GM21360 (cell line): ENCODE data around the gene RAD21L1.

Source experiments
- ATAC-seq: cut with Tn5 transposase; IDR thresholded peaks from one replicate; pipeline ENCODE4 v1.9.1; 2021; ENCODE audit warnings: mild to moderate bottlenecking, moderate library complexity; ENCODE audit not compliant: unreplicated experiment

RAD21L1 gene

DNA sequence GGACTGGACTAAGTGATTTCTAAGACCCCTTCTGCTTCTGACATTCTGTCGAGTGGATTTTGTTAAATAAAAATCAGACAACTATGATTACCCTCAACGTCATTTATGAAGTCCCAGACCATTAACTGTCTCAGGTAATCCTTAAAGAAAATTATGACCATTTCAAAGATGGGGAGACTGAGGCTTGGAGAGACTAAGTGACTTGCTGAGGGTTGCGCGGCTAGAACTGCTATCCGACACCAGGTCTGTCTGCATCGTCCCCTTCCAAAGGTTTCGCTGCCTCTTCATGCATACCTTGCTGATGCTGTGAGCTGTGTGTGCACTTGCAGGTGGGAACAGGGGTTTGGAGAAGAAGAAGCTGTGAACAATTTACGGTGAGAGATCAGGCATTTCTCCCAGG, 43.4 kb downstream of the RAD21L1 start:
- no peak for ATAC-seq

DNA sequence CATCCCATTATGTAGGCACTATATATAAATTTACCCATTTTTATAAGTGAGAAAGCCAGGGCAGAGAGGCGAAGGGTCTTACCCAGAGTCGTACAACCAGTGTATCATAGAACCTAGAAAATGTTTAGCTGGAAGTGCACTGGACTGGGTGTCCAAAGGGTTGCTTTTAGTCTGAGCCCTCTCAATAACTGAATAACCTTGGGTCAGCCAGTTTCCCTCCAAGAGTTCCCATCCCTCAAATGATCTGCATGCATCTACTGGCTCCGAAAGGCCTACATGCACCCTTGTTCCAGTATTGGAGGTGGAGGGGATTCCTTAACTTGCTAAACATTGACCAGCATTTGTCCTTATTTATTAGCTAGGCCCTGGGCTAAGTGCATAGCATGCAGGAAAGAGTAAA, 44.0 kb downstream of the RAD21L1 start:
- ATAC-seq: no peak

DNA sequence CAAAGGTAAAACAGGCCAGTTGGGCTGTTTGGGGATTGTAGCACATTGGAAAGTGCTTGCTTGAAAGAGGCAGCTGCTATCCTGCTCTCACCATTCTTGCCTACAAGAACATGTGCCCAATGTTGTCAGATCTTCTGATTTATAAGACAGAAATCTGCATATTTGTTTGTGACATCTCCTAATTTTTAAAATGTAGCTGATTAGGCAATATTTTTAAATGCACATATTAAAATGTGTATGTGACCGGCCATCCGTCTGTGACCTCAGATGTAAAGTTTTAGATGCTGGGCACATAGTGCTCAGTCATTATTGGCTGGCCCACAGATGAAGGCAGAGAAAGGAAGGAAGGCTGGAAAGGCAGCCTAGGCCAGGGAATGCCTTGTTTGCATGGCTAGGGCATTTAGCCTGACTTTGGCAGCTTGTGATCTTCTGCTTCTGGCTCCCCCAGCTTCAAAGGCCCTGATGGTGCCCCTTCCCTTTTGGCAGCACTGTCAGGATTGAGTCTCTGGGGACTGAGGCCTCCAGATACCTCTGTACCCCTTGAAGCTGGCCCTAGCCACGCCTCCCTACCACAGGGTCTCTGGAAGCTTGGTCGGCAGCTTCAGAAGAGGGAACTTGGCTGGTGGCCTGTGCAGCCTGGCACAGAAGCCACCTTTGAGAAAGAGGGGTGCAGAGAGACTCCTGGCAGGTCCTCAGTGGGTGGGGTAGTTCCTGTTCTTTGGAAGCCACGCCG, 46.7 kb downstream of the RAD21L1 start:
- ATAC-seq: no peak

DNA sequence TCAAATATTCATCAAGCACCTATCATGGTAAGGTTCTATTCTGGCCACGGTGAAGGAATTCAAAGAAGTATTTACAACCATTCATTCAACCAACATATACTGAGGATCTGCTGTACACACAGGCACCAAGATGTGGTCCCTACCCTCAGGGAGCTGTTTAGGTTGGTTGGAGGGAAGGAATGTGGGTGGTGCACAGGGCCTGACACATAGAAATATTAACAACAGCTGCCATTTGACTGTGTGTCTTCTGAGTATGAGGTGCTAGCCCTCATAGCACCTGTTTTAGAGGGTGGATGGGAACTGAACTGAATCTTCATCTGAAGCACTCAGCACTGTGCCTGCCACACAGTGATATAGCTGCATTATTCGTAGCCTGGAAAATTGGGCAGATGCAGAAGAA, 47.5 kb downstream of the RAD21L1 start:
- ATAC-seq: no peak

DNA sequence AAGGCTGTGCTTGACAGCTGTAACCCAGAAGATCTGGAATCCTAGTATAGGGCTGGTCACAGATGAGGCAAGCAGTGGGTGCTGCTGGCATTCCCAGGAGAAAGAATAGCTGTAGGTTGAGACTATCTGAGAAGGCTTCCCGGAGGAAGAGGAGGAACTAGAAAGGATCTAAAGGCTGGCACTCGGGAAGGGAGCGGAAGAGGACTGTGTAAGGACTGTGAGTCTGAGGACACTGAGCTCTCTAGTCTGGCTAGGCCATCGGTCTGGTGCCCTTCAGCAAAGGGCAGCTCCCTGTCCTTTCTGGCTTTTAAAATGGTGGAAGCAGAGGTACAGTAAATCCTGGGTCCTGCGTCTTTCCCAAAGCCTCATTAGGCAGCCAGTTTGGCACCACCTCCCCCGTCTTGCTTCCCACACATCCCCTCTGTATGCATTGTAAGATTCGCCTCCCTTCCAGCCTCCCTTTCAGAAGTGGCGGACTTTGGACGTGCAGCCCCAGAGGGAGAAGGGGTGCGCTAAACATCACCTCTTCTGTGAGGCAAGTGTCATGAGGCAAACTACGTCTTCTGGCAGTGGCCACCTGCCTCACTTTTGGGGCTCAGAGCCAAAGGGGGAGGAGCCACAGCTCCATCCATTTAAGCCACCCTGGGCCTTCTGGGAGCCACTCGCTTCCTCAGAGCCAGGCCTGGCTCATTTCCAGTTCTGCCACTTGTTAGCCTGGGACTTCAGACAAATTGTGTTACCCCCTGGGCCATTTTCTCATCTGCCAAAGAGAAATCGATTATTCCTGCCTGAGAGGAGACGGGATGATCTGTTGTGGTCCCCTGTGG, 48.9 kb downstream of the RAD21L1 start:
- no peak for ATAC-seq

DNA sequence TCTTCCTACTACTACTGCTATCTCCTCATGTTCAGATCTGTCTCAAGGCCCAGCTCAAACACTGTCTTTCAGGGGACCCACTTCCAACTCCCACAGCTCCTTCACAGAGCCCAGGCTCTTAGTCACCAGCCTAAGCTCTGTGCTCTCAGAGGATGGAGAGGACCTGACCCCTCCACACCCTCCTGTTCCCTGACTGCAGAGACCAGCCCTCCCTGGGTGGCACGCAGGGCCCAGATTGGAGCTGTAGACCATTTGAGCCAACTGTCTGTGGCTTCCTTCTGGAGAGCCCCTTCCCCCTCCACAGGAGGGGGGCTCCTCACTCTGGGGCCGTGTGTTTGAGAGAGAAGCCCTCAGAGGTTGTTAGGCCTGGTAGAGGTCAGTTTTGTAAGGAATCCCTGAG, 50.1 kb downstream of the RAD21L1 start:
- no peak for ATAC-seq

DNA sequence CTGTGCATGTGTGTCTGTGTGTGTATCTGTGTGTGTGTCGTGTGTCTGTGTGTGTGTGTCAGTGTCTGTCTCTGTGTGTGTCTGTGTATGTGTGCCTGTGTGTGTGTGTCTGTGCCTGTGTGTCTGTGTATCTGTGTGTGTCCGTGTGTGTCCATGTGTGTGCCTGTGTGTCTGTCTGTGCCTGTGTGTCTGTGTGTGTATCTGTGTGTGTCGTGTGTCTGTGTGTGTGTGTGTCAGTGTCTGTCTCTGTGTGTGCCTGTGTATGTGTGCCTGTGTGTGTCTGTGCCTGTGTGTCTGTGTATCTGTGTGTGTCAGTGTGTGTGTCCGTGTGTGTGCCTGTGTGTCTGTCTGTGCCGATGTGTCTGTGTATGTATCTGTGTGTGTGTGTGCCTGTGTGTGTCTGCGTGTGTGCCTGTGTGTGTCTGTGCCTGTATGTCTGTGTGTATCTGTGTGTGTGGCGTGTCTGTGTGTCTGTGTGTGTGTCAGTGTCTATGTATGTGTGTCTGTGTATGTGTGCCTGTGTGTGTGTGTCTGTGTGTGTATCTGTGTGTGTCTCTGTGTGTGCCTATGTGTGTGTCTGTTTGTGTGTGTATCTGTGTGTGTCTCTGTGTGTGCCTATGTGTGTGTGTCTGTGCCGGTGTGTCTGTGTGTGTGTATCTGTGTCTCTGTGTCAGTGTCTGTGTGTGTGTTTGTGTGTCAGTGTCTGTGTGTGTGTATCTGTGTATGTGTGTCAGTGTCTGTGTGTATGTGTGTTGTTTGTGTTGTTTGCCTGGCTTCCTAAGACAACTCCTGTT, 51.9 kb downstream of the RAD21L1 start:
- ATAC-seq: no peak

DNA sequence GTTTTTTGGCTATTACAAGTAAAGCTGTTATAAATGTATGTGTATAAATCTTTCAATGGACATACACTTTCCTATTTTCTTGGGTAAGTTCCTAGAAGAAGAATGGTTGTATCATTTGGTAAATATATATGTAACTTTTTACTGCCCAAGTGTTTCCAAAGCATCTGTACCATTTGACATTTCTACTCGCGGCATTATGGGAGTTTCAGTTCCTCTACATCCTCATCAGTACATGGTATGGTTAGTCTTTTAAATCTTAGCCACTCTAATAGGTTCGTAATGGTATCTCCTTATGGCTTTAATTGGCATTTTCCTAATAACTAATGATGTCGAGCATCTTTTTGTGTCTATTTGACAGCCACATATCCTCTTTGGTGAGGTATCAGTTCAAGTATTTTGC, 53.1 kb downstream of the RAD21L1 start:
- ATAC-seq: no peak

DNA sequence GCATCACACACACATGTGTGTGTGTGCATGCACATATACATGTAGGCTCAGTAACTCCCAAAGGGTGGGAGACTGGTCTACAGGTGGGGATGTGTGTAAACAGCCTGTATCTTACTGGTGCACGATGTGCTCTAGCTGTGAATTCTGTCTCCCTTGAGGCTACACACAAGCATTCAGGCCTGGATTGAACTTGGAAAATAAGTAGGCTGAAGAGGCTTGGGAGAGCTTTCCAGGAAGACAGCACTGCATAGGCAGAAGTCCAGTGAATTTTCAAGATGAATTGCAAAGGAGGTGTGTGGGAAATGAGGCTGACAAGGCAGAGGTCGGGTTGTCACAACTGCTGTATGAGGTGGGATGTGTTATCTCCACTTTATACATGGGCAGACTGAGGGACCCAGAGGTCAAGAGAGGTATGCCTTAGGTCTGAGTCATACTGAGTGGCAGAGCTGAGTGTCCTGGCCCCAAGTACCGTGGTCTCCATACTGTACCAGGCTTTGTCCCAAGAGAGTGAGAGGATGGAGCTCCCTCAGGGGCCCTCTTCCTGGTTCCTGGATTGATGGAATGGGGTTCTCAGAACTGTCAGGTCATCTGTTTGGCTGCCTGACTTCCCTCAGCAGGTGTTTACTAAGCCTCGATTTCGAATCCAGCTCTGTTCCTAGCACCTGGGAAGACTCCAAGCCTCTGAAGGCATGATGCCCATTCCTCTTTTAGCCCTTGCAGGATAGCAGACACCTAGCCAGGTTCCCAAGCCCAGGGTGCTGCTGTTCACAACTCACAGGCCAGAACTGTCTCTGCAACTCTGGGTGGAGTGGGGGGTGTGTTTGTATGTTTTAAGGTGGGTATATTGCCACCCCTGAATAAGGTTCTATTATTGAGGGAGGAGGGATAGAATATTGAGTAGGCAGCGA, 54.6 kb downstream of the RAD21L1 start:
- ATAC-seq: no peak

DNA sequence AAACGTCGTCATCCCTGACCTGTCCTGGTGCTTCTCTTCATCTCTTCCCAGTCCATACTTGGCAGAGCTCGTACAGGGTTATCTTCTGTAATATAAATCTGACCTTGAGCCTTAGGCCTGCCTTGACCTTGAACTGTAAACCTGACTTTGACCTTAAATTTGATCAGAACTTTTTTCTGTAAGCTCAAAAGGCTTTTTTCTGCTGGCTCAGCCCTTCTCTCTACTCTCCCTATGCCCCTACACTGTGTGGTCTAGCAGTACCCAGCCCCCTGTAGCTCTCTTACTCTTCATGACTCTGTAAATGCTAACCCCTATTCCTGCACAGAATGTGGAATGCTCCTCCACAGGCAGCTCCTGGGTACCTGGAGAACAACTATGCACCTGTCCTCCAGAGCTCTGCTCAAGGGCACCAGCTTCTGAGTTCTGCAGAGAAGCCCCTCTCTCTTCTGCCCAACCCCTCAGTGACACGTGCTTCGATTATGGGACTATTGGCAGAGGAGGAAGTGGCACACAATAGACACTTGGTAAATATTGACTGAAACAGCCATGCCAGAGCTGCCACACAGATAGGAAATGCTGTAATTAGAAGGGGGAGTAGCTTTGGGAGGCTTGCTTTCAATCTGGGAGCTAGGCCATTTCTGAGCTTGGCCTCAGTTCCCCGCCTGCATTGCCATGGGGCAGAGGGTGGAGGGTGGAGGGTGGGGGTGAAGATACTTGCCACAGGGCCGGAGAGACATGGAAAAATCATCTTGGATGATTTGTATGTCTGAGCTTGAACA, 55.6 kb downstream of the RAD21L1 start:
- ATAC-seq: no peak

DNA sequence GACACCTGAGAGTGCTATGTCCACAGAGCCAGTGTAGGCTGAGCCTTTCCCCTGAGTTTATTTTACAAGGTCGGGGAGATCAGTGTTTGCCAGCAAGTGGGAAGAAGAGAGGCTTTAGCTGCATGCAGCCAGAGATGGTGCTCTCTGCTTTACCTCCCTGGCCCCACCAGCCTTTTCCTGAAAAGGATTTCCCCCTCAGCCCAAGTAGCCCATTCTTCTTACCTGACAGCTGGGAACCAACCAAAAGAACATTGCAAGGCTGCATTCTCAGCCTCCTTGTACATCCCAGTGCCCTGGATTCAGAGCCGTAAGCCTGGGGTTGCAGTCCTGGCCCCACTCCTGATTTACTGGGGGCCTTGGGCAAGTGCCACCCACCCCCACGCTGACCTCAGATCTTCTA, 57.1 kb downstream of the RAD21L1 start:
- no peak for ATAC-seq

DNA sequence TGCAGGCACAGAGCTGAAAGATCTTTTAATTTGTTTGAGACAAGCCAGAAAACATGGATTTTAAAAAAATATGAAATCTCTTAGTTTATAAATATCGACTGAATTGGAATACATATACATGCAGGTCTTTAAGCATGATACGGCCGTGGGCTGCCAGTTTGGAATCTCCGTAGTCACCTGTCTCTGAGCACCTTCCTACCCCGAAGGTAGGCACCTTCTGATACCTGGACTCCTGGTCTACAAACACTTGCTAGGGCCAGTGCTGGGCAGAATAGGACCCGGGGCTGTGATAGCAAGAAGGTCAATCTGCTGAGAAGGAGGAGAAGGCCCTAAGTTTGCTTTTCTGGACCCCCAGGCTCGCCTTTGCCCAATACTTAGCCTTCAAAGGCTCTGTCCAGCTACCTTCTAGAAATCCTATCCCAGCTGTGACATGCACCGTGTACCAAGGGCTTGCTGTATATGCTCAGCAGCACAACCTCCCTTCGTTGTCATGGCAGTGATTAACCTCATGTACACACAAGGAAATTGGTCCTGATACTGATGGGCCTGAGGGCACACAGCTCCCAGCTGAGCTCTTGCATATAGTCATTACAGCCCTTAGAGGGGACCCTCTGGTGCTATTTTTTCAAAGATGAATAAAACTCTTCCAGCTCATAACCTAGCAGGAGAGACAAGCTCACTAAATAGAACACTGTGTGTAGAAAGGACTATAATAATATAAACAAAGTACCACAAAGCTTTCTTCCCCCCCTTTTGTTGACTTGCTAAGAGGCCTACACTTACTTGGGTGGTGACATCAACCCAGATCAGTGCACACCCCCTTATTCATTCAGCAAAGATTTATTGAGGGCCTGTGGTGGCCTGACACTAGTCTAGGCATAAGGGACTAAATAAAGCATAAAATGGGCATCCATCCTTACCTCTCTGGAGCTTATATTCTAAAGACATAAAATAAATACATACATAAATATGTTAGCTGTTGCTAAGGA, 58.0 kb downstream of the RAD21L1 start:
- ATAC-seq: no peak

DNA sequence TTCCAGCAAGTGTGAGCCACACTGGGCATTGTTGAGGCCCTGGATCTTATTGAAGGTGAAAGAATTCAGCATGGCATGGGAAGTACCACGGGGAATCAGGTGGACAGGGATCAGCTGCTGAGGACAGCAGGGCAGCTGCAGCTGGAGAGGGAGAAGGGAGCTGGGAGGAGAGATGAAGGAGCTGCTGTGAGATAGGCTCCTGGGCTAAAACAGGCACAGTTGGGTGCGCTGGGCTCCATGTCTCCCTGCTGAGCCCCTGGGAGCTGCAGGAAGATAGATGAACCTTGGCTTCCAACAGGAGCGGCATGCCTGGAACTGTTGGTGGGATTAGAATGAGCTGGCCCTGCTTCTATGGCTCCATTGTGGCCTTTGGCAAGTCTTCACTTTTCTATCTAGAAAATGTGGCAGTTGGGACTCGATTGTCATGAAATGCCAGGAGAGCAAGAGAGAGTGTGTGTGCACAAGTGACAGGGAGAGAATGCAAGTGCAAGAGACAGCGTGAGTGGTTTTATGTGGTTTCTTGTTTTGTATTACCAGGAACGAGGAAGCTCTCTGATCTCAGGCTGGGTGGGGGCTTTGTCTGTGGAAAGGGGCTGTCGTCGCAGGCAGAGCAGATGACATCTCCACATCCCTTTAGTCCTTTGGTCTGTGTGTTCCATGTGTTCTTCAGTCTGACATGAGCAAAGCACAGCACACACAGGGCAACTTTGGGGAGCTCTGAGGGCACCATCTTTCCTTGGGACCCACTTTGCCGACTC, 60.6 kb downstream of the RAD21L1 start:
- no peak for ATAC-seq

DNA sequence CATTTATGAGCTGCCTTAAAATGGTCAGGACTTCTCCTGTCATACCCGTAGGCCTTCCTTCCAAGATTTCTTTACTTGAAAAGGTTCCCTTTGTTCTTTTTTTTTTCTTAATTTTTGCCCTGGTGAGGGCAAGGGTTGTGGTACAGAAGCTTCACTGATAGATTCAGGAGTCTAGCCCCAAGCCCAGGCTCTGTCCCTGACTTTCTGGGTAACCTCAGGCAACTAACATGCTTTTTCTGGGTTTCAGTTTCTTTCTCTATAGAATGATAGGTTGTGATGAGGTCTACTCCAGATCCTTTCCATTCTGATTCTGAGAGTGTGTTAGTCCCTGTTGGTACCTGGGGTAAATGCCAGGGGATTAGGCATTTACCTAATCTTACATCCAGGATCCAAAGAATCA, 61.5 kb downstream of the RAD21L1 start:
- ATAC-seq: no peak

DNA sequence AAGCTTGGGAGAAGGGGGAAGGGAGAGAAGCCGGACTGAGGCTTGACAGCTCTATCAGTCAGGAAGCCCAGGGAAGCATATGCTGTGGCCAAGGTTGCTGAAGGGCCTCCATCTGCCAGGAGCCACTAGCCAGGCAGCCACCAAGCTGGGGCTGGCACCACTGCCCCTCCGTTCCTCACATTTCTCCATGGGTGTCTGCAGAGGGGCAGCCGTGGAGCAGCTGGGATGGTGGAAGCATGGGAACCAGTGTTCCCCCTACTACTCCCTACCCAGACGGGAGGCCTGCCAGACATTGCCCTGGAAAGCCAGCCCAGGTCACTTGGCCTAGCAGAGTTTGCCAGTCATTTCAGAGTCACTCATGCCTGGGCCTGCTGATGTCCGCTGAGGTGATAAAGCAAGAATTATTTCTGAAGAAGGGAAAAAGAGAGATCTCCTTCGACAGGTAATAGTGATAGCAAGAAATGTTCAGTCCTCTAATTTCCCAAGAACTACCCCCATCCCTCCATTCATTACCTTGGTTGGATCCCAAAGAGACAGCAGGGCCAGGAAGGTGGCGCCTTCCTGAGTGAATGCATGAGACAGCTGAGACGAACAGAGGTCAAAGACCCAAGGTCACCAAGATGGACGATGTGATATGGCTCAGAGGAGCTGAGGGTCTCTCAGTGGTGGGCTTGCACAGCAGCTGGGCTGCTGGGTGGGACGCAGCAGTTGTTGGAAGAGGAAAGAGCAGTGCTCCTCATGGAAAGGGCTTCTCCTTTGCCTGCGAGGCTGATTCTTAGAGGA, 62.1 kb downstream of the RAD21L1 start:
- ATAC-seq: no peak

DNA sequence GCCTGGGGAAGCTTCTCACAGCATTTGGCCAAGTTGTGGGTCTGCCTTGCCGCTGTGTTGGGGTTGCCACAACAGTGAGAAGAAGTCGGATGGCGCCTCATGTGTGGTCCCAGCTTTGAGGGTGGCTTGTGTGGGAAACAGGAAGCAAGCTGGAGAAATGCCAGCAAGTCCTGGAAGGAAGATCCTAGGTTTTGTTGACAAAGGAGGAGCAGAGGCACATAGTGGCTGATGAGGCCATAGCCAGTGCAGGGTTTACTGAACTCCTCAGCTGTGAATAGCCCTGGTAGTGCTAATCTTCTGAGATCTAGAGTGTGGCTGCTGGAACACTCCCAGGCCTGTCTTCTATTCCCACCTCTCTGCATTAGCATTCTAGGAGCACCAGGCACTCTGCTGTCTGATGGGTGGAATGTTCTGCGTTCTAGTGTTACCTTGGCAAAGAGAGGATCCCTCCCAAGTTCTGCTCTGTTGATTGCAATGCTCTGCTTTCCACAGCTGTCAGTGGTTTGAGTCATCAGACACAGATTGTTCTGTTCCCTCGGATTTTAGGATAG, 65.4 kb downstream of the RAD21L1 start:
- no peak for ATAC-seq

DNA sequence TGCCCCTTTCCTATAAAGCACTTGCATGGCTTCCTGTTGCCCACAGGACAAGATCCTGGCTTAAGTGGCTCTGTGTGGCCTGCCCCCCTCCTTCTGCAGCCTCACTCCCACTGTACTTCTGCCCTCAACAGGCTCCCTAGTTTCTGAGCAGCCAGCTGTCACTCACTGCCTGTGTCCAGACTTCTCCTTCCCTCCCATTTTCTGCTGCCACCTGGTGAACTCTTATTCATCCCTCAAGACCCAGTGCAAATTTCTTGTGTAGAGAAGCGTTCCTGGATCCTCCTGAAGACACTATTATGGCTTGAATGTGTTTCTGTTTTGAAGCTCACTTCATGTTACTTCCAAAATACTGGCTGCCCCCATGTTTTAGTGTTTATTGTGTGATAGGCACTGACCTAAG, 66.8 kb downstream of the RAD21L1 start:
- no peak for ATAC-seq
